GM10847 (cell line): ENCODE data around the gene RAP1A.

Source experiments
- POLR2A ChIP-seq: IDR thresholded peaks from 2 replicates; pipeline ENCODE4 v1.6.1; 2011; ENCODE audit not compliant: insufficient read length; ENCODE audit errors: extremely low read depth

Gene RAP1A

GRCh38 chr1:111644506-111644905 is 24.9 kb downstream of the RAP1A start:
- TF ChIP-seq POLR2A: no peak

- TF ChIP-seq POLR2A: no peak
Observed at GRCh38 chr1:111647736-111648135, 28.1 kb downstream of the RAP1A start.

- TF ChIP-seq POLR2A: no peak
Observed at GRCh38 chr1:111648806-111649205, 29.2 kb downstream of the RAP1A start.

GRCh38 chr1:111649227-111649626 is 29.6 kb downstream of the RAP1A start:
- TF ChIP-seq POLR2A: no peak

- no peak for TF ChIP-seq POLR2A
Observed at GRCh38 chr1:111649648-111650047, 30.1 kb downstream of the RAP1A start.

- TF ChIP-seq POLR2A: no peak
Observed at GRCh38 chr1:111653709-111654108, 34.1 kb downstream of the RAP1A start.

GRCh38 chr1:111654839-111655238 is 35.2 kb downstream of the RAP1A start:
- no peak for TF ChIP-seq POLR2A

GRCh38 chr1:111656086-111657017 is 36.8 kb downstream of the RAP1A start:
- no peak for TF ChIP-seq POLR2A

- TF ChIP-seq POLR2A: no peak
Observed at GRCh38 chr1:111658622-111659021, 39.0 kb downstream of the RAP1A start.

GRCh38 chr1:111660204-111661150 is 40.9 kb downstream of the RAP1A start:
- TF ChIP-seq POLR2A: no peak

- TF ChIP-seq POLR2A: no peak
Observed at GRCh38 chr1:111664652-111665051, 45.1 kb downstream of the RAP1A start.

GRCh38 chr1:111665497-111665896 is 45.9 kb downstream of the RAP1A start:
- TF ChIP-seq POLR2A: no peak

- TF ChIP-seq POLR2A: no peak
Observed at GRCh38 chr1:111666828-111667227, 47.2 kb downstream of the RAP1A start.

GRCh38 chr1:111669268-111669667 is 49.7 kb downstream of the RAP1A start:
- TF ChIP-seq POLR2A: no peak

- TF ChIP-seq POLR2A: no peak
Observed at GRCh38 chr1:111671852-111672251, 52.3 kb downstream of the RAP1A start.

- no peak for TF ChIP-seq POLR2A
Observed at GRCh38 chr1:111672331-111672730, 52.7 kb downstream of the RAP1A start.
